Prostate gland (tissue), 2 donors: ENCODE data around the gene SNRPB2.

Source experiments
- POLR2A ChIP-seq: fragments of 450-650 bp; IDR thresholded peaks from one replicate; pipeline ENCODE4 v1.6.1; 2016; ENCODE audit warnings: antibody characterized with exemption, mild to moderate bottlenecking
- TF ChIP-seq, protein P1 (sequence below), 4 experiments: fragments of 200-600 bp in 2 of 4; fragments of 450-650 bp in 2 of 4; sonication (generic) in 2 of 4; IDR thresholded peaks; 1 replicate in 3 of 4; 2 replicates in 1 of 4; pipeline ENCODE4 v1.5.1; 2016 to 2019; ENCODE audit warnings: antibody characterized with exemption in 4 of 4, mild to moderate bottlenecking in 2 of 4, moderate library complexity in 2 of 4

DNA sequence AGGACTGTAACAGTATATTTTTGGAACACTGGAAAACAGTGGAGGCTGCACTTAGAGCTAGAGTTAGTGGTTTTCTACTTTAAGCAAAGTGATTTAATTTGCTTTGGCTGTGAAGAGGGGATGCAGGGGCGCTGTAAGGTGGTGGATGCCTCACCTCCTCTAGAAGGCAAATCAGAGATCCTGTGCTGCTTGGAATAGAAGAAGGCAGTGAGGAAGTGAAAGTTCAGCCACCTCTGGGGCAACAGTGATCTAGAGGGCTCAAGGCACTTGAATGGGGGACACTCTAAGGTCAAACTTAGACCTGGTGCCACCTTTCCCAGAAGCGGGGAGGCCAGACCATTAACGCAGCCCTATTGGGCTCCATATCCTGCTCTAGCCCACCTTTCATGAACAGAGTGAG is 19.0 kb upstream of the SNRPB2 start:
- TF ChIP-seq, protein P1, sequence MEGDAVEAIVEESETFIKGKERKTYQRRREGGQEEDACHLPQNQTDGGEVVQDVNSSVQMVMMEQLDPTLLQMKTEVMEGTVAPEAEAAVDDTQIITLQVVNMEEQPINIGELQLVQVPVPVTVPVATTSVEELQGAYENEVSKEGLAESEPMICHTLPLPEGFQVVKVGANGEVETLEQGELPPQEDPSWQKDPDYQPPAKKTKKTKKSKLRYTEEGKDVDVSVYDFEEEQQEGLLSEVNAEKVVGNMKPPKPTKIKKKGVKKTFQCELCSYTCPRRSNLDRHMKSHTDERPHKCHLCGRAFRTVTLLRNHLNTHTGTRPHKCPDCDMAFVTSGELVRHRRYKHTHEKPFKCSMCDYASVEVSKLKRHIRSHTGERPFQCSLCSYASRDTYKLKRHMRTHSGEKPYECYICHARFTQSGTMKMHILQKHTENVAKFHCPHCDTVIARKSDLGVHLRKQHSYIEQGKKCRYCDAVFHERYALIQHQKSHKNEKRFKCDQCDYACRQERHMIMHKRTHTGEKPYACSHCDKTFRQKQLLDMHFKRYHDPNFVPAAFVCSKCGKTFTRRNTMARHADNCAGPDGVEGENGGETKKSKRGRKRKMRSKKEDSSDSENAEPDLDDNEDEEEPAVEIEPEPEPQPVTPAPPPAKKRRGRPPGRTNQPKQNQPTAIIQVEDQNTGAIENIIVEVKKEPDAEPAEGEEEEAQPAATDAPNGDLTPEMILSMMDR (IDR thresholded peaks at IDR 0.05): no peak
- TF ChIP-seq POLR2A: no peak
